Thyroid gland (tissue), 4 donors: ENCODE results near the gene TMEM270. TPM values are rescaled to one million over a fixed set of nuclear protein-coding genes. Genes with fewer than 3 reads are reported as not detected.

ENCODE experiments used
- DNase-seq, 2 donors: peaks; one replicate each; pipeline ENCODE4 v3.0.0-alpha.2; 2019
- H3K27ac ChIP-seq, 3 donors: fragments of 200-600 bp; sonication (generic); 1 replicate in 2 of 3; 2 replicates in 1 of 3; pipeline ENCODE4 v1.5.1; 2016 to 2019; ENCODE audit warnings: mild to moderate bottlenecking in 1 of 3, moderate library complexity in 1 of 3
- H3K27me3 ChIP-seq: fragments of 200-600 bp; sonication (generic); one replicate; pipeline ENCODE4 v1.5.1; 2019
- H3K36me3 ChIP-seq, 2 donors: fragments of 200-600 bp; sonication (generic); one replicate each; pipeline ENCODE4 v1.5.1; 2016 to 2019
- H3K4me1 ChIP-seq, 2 donors: fragments of 200-600 bp; sonication (generic); one replicate each; pipeline ENCODE4 v1.5.1; 2017 to 2019
- H3K4me3 ChIP-seq, 3 donors: fragments of 200-600 bp; sonication (generic); replicated peaks in 1 of 3; 1 replicate in 2 of 3; 2 replicates in 1 of 3; pipeline ENCODE4 v1.5.1; 2016; ENCODE audit warnings: mild to moderate bottlenecking in 1 of 3
- H3K9me3 ChIP-seq: fragments of 200-600 bp; sonication (generic); one replicate; pipeline ENCODE4 v1.5.1; 2017
- POLR2A ChIP-seq, 2 donors: fragments of 450-650 bp; IDR thresholded peaks; one replicate each; pipeline ENCODE4 v1.6.1; 2017; ENCODE audit warnings: antibody characterized with exemption in 2 of 2, mild to moderate bottlenecking in 2 of 2, moderate library complexity in 1 of 2
- WGBS, 2 donors: methylation state at CpG; one replicate each; pipeline ENCODE4 v1.1.5; 2017; 5-methylcytosine and 5-hydroxymethylcytosine counted together
- intact Hi-C: fragments of 100-400 bp; cut with DNase I; formaldehyde crosslinking; loops from one replicate; pipeline ENCODE4 v1.15.1; 2023
- total RNA-seq, 4 donors: library from RNA; depleted of rRNA; stranded (reverse); fragments of >200 nt; gene quantifications; one replicate each; pipeline ENCODE4 v1.2.3, GENCODE V29; 2016
- TF ChIP-seq, protein P1 (sequence below), 6 experiments: fragments of 200-600 bp in 3 of 6; fragments of 450-650 bp in 3 of 6; sonication (generic) in 3 of 6; IDR thresholded peaks; one replicate each; pipeline ENCODE4 v1.5.1; 2016 to 2019; ENCODE audit warnings: antibody characterized with exemption in 6 of 6, mild to moderate bottlenecking in 2 of 6, inconsistent platforms in 1 of 6, moderate library complexity in 1 of 6

The TMEM270 gene
- total RNA-seq, 4 donors from 2014 or later: not detected

DNA sequence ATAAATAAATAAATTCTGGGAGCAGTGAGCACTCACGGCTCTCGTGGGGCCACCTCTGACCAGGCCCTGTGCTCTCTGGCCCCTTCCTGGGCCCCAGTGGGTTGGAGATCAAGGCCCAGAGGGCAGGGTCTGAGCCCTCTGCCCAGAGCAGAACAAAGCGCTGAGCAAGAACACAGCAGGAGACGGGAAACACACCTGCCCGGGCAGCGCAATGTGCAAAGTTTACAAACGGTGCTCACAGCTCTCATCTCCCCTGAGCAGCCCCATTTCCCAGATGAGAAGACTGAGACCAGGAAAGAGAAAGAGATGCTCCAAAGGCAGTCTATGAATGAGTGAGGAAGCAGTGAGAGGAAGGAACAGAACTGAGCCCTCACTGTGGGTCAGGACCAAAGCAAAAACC is 21.7 kb upstream of the TMEM270 start:
- Histone ChIP-seq H3K27me3 (no peaks in the 10 kb centered on the region), H3K27ac (no peak overlapping the region), H3K4me1 (peaks cover 9 to 20% of the 10 kb centered on the region in 2 donors), H3K4me3 (no peak overlapping the region), H3K9me3 (no peaks in the 10 kb centered on the region), H3K36me3 (no peaks in the 10 kb centered on the region)
- 94 to 97% methylated on average over 7 of the region's 7 CpGs for WGBS, 2 donors
- intact Hi-C loops: no loop called here
- TF ChIP-seq, protein P1, sequence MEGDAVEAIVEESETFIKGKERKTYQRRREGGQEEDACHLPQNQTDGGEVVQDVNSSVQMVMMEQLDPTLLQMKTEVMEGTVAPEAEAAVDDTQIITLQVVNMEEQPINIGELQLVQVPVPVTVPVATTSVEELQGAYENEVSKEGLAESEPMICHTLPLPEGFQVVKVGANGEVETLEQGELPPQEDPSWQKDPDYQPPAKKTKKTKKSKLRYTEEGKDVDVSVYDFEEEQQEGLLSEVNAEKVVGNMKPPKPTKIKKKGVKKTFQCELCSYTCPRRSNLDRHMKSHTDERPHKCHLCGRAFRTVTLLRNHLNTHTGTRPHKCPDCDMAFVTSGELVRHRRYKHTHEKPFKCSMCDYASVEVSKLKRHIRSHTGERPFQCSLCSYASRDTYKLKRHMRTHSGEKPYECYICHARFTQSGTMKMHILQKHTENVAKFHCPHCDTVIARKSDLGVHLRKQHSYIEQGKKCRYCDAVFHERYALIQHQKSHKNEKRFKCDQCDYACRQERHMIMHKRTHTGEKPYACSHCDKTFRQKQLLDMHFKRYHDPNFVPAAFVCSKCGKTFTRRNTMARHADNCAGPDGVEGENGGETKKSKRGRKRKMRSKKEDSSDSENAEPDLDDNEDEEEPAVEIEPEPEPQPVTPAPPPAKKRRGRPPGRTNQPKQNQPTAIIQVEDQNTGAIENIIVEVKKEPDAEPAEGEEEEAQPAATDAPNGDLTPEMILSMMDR (IDR thresholded peaks at IDR 0.05): no peak
- TF ChIP-seq POLR2A (IDR thresholded peaks at IDR 0.05): no peak
- no peak for DNase-seq

DNA sequence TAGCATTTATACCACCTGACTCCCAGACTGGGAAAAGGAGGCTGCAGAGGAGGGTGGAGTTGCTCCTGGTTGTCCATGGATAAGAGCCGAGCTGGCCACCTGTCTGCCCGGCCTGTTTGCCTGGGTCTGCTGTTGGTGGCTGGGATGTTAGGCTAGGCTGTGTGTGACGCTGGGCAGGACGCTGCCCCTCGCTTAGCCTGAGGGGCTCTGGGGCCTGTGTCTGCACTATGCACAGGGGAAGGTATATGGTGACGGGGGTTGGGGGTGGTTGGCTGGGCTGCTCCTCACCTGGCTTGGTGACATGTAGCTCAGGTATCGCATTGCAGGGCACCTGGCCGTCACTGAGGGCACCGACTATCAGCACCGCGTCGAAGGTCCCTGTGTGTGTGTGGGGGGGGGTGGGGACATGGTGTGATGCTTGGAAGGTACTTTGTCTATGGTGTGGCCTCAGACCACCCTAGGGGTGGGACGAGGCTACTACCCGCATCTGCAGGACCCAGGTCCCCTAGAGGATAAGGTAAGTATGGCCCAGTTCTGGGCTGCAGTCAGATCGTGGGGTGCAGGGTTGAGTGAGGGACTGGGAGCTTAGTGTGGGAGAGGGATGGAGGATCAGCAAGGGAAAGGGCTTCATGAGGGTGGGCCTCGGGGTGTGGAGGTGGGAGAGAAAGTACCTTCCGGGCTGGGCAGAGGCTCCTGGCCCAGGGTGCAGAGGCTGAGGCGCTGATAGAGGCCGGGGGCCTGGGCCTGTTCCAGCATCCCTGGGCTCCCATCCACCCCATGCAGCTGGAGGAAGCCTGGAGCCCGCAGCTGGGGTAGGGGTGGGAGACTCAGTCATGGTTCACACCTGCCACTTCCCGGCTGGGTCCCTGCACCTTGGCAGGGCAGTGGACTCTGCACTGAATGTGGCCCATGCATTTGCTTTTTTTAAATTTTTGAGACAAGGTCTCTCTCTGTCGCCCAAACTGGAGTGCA is 20.9 kb upstream of the TMEM270 start:
- Histone ChIP-seq H3K27me3 (no peaks in the 10 kb centered on the region), H3K36me3 (no peaks in the 10 kb centered on the region), H3K27ac (no peak overlapping the region), H3K4me3 (no peak overlapping the region), H3K9me3 (no peaks in the 10 kb centered on the region), H3K4me1 (peaks cover 9 to 23% of the 10 kb centered on the region in 2 donors)
- TF ChIP-seq POLR2A (IDR thresholded peaks at IDR 0.05): no peak
- TF ChIP-seq, protein P1 (IDR thresholded peaks at IDR 0.05): no peak
- intact Hi-C loops: no loop called here
- 91 to 92% methylated on average over 17 to 19 of the region's 22 CpGs for WGBS, 2 donors
- no peak for DNase-seq

GRCh38 chr7:73840715-73841379 is 20.1 kb upstream of the TMEM270 start:
- Histone ChIP-seq H3K9me3 (no peaks in the 10 kb centered on the region), H3K36me3 (no peaks in the 10 kb centered on the region), H3K4me1 (peaks cover 9 to 29% of the 10 kb centered on the region in 2 donors), H3K4me3 (no peak overlapping the region), H3K27me3 (no peaks in the 10 kb centered on the region), H3K27ac (no peak overlapping the region)
- WGBS, 2 donors: 98 to 99% methylated on average over 12 to 16 of the region's 16 CpGs
- no peak for TF ChIP-seq POLR2A (IDR thresholded peaks at IDR 0.05)
- TF ChIP-seq, protein P1 (IDR thresholded peaks at IDR 0.05): no peak
- intact Hi-C loops: no loop called here
- no peak for DNase-seq

DNA sequence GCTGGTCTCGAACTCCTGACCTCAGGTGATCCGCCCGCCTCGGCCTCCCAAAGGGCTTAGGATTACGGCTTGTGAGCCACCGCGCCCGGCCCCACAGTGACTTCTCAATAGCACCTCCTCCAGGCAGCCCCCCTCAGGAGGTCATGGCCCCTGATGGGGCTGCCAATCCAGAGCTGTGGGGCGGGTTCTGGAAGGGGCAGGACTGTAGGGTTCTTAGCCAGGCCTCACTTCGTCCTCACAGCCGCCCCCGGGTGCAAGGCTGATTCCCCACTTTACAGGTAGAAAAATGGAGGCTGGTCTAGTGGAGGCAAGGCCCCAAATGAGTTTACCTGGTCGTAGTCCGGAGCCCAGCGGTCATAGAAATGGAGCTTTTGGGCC is 19.3 kb upstream of the TMEM270 start:
- no peaks in the 10 kb centered on the region for H3K27me3 ChIP-seq
- H3K36me3 ChIP-seq: no peaks in the 10 kb centered on the region
- H3K27ac ChIP-seq: peak overlapping the region in 2 of 3 donors; percentile 75 to 77
- no peak for DNase-seq
- H3K4me1 ChIP-seq: peaks cover 9 to 31% of the 10 kb centered on the region in 2 donors
- TF ChIP-seq, protein P1 (IDR thresholded peaks at IDR 0.05): no peak
- TF ChIP-seq POLR2A (IDR thresholded peaks at IDR 0.05): no peak
- 47 to 50% methylated on average over 12 to 15 of the region's 15 CpGs for WGBS, 2 donors
- intact Hi-C loops: no loop called here
- H3K9me3 ChIP-seq: no peaks in the 10 kb centered on the region
- peak overlapping the region in 1 of 3 donors; percentile 49 for H3K4me3 ChIP-seq
